Stimulated activated CD4-positive, alpha-beta T cell treated with anti-CD3 and anti-CD28 coated beads, Interleukin-2, amount 100 ng/mL, for 24 hours (primary cell): ENCODE data around the gene CLDN16.

ENCODE experiments used
- DNase-seq, 2 donors: peaks; one replicate each; pipeline ENCODE4 v3.0.0-alpha.2; 2020

CLDN16 gene

DNA sequence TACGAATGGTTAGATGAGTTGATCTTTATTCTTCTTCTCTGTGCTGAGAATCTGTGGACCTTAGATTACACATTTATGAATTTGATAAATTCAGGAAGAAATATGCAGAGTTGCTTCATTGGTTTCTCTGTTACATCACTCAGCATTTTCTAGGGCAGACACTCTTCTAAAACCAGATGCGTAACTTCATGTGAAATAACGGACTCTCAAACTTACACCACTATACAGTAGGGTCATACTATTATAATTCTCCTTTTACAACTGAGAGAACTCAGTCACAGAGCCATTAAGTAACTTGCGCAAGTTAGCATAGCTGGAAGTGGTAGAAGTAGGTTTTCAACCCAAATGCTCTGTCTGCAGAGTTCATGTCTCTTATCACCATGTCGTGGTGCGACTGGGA, 56.0 kb downstream of the CLDN16 start:
- no peak for DNase-seq

DNA sequence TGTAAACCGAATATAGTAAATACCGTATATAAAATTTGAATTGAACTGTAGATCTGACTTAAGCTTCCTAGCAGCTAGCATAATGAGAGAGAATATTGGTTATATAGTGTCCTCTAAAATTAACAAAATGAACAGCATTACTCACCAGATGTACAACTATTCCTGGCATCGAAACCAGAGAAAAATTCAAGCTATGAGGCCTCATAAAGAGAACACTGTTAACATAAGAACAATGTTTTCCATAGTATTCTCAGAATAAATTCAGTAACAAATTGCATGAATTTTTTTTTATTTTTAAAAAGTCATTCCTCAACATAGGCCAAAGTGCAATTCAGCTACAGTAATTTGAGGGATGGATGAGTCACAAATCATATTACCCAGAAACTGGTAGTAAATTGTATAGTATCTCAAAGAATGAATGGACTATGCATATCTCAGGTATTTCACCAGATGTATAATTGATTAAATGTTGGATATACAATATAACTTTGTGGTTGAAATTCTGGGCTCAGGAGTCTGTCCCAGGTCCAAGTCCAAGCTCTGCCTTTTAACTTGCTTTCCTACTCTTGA, 56.7 kb downstream of the CLDN16 start:
- DNase-seq: no peak

DNA sequence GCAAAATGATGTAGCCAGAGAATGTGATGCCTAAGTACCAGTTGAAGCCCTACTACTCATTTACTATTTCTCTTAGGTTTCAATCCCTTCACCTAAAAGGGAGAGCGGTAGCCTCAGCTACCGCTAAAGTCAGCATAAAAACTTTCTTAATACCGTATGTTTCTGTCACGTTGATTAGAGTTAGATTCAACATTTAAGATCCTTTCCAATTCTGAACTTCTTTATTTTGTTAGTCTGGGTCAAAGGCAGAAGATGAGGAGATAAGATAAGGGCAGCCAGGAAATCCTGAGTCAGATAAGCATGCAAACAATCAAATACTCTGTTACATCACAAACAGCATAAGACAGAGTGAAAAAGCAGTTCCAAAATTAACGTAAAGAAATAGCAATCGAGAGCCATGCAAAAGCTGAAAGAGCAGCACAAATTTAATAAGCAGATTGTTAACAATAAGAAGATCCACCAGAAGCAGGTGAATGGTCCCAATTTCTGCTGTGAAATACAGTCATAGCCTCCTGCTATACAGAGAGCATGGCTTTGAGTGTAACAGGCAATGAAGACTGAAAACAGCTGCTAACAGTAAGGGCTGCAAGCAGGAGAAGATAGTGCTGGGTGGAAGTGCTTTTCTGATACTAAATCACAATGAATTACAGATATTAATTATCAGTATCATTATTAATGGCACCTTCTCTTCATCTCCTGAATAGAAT, 58.8 kb downstream of the CLDN16 start:
- no peak for DNase-seq

DNA sequence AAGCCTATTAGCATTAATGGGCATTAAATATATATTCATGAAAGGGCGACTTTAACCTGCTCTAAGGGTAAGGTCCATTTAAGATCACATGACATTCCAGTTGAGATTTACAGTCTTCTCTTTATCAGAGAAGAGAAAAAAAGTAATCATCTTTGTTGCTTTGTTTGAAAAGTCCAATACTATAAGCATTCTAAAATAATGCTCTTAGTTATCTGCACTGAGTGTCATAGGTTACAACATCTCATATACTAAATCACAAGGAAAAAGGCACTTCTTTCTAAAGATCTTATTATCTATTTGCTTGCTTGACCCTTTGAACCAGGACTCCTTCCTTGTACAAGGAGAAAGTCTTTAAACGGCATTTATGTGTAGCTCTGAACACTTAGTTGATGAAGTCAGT, 60.3 kb downstream of the CLDN16 start:
- no peak for DNase-seq

DNA sequence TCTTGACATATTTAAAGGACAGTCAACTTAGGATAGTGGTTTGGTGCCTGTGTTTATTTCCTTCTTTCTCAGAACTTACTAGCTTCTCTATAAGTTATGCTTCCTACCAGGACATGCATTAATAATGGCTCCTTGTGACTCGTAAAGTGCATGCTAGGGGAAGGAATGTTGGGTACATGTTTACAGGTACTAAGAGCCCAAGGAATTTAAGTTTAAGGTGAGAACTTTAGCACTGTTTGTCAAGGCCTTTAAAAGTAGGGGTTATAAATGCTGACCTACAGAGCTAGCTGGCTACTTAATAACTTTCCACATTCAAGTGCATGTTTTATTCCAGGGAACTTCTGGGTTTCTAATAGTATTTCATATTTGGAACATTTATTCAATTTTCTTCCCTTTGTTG, 61.8 kb downstream of the CLDN16 start, which contains the start of gene TMEM207:
Gene TMEM207, minus strand, starts transcription at position 101 of the 400 bp plus-strand sequence. Its CDS starts 92 bp downstream, at position 9.
- DNase-seq: no peak

DNA sequence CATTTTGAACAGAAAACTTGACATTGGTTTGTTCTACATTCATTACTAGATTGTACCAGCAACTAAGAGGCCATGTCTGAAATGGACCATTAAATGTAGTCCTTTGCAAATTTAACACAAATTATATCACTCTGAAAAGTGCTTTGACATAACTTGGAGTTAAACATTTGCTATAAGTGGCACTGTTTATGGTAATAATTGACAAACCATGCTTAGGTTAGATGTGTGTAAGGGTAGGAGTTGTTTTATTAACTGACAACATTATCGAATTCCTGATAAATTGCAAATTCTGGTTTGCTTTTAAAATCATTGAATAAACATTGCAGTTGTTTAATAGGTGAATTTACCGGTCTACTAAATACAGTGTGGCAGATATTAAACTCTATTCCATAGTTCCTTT, 67.9 kb downstream of the CLDN16 start:
- no peak for DNase-seq

DNA sequence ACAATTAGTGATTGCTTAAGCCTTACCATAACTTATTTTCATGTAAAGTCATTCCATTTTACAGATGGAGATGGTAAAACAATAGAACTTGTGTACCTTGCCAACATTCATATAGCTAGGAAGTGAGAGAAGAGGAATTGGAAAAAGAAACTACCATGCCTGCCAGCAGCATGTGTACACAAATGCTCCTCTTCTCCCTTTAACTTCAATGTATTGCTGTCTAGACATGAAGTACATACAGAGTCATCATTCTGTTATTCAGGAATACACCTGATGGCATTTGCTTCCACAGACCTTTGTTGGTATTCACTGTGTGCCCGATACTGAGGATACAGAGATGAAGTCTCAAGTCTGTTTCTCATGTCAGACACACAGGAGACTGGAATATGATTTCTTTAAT, 68.8 kb downstream of the CLDN16 start:
- DNase-seq: no peak

DNA sequence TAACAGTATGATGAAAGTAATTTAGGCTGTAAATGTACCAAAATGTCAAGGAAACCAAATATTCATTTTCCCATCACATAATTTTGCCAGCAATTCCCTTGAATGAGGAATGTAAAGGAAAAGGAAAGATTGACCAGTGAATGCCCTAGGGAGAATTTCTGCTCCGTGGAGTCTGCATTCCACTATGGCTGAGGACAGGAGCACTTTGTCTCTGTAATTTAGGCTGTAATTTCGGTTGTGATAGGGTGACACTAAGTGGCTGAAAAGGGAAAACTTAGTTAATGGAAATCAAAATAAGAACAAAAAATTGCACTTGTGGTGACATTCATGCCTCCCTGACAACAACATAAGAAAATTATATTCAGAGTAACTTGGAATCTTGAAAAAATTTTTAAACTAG, 70.1 kb downstream of the CLDN16 start:
- DNase-seq: no peak
